SK-N-SH (cell line): ENCODE results near the gene RBP3. TPM values are rescaled to one million over a fixed set of nuclear protein-coding genes. Genes with fewer than 3 reads are reported as not detected.

Experiments used
- CTCF ChIA-PET: fragments of 300-600, 350-600 bp; formaldehyde crosslinking; extraction: SDS; loops from one replicate; lab custom pipeline; 2021; lab: Yijun Ruan, JAX
- POLR2A ChIA-PET: fragments of 350-600 bp; sonication (Branson Sonifier 250); formaldehyde crosslinking; extraction: SDS; loops from one replicate; lab custom pipeline; 2020; ENCODE audit warnings: antibody characterized with exemption, inconsistent platforms; lab: Yijun Ruan, JAX
- DNase-seq: peaks from one replicate; pipeline ENCODE4 v3.0.0; 2012
- H2AFZ ChIP-seq: fragments of 200-600 bp; sonication (generic); 2 replicates; pipeline ENCODE4 v1.8.1; 2016; ENCODE audit warnings: antibody characterized with exemption, mild to moderate bottlenecking, low read depth
- H3F3A ChIP-seq: fragments of 200-600 bp; sonication (generic); replicated peaks from 2 replicates; pipeline ENCODE3; 2016; ENCODE audit warnings: antibody characterized with exemption, mild to moderate bottlenecking; ENCODE audit not compliant: insufficient read depth
- H3K27ac ChIP-seq, 2 experiments: fragments of 200-500 bp in 1 of 2; fragments of 200-600 bp in 1 of 2; sonication (Bioruptor generic) in 1 of 2; sonication (generic), shearing (Covaris generic) in 1 of 2; 2 replicates each; pipeline versions ENCODE4 v1.5.1 to v1.6.1; 2014 to 2016; ENCODE audit warnings: low read depth in 2 of 2, inconsistent platforms in 1 of 2, low read length in 1 of 2, mild to moderate bottlenecking in 1 of 2, mixed read lengths in 1 of 2
- H3K27me3 ChIP-seq: fragments of 200-600 bp; sonication (generic), shearing (Covaris generic); 2 replicates; pipeline ENCODE4 v1.6.1; 2016; ENCODE audit warnings: mixed run types; ENCODE audit not compliant: insufficient read depth
- H3K36me3 ChIP-seq, 2 experiments: fragments of 200-500 bp in 1 of 2; fragments of 200-600 bp in 1 of 2; sonication (Bioruptor generic) in 1 of 2; sonication (generic) in 1 of 2; replicated peaks in 1 of 2; 2 replicates each; pipeline versions ENCODE3 to v1.5.1; 2014 to 2016; ENCODE audit warnings: low read length in 1 of 2, mild to moderate bottlenecking in 1 of 2; ENCODE audit not compliant: insufficient read depth in 2 of 2, control insufficient read depth in 1 of 2
- H3K4me1 ChIP-seq, 2 experiments: fragments of 200-500 bp in 1 of 2; fragments of 200-600 bp in 1 of 2; sonication (Bioruptor generic) in 1 of 2; sonication (generic), shearing (Covaris generic) in 1 of 2; 2 replicates each; pipeline versions ENCODE4 v1.5.1 to v1.6.1; 2014 to 2016; ENCODE audit warnings: low read depth in 1 of 2, low read length in 1 of 2, mixed run types in 1 of 2; ENCODE audit not compliant: insufficient read depth in 2 of 2, control insufficient read depth in 1 of 2
- H3K4me2 ChIP-seq: fragments of 200-600 bp; sonication (generic), shearing (Covaris generic); 2 replicates; pipeline ENCODE4 v1.6.1; 2017; ENCODE audit warnings: mixed run types
- H3K4me3 ChIP-seq, 2 experiments: fragments of 200-500 bp in 1 of 2; fragments of 200-600 bp in 1 of 2; sonication (Bioruptor generic) in 1 of 2; sonication (generic), shearing (Covaris generic) in 1 of 2; 2 replicates each; pipeline versions ENCODE4 v1.5.1 to v1.8.1; 2014 to 2016; ENCODE audit warnings: low read depth in 2 of 2, inconsistent platforms in 1 of 2, low read length in 1 of 2, mild to moderate bottlenecking in 1 of 2, mixed read lengths in 1 of 2, moderate library complexity in 1 of 2
- H3K79me2 ChIP-seq: fragments of 200-600 bp; sonication (generic); 2 replicates; pipeline ENCODE4 v1.8.1; 2017; ENCODE audit warnings: mild to moderate bottlenecking; ENCODE audit not compliant: insufficient read depth
- H3K9ac ChIP-seq: fragments of 200-600 bp; sonication (generic); 2 replicates; pipeline ENCODE4 v1.6.1; 2017; ENCODE audit warnings: mixed run types
- H3K9me2 ChIP-seq: fragments of 200-600 bp; sonication (generic); 2 replicates; pipeline ENCODE4 v1.6.1; 2017; ENCODE audit warnings: mixed run types
- H3K9me3 ChIP-seq: fragments of 200-600 bp; sonication (generic); 2 replicates; pipeline ENCODE4 v1.6.1; 2017; ENCODE audit warnings: mixed run types, mild to moderate bottlenecking, moderate library complexity
- H4K20me1 ChIP-seq: fragments of 200-600 bp; sonication (generic); 2 replicates; pipeline ENCODE4 v1.6.1; 2017; ENCODE audit warnings: mild to moderate bottlenecking, mixed run types; ENCODE audit not compliant: insufficient read depth
- ELF1 ChIP-seq: IDR thresholded peaks from 2 replicates; pipeline ENCODE4 v1.4.0; 2012
- EZH2phosphoT487 ChIP-seq: fragments of 200-600 bp; sonication (generic); IDR thresholded peaks from 2 replicates; pipeline ENCODE4 v1.6.1; 2017; ENCODE audit warnings: low read depth, mixed run types, mild to moderate bottlenecking, antibody characterized with exemption, moderate library complexity, borderline replicate concordance
- FOSL2 ChIP-seq: IDR thresholded peaks from 2 replicates; pipeline ENCODE4 v1.4.0; 2012; ENCODE audit warnings: low read depth, mild to moderate bottlenecking, moderate library complexity, borderline replicate concordance
- FOXJ3 ChIP-seq: sonication (generic); formaldehyde crosslinking; IDR thresholded peaks from 2 replicates; pipeline ENCODE4 v1.5.1; 2020; ENCODE audit warnings: mild to moderate bottlenecking, missing genetic modification reagents
- FOXM1 ChIP-seq: IDR thresholded peaks from 2 replicates; pipeline ENCODE4 v1.4.0; 2012; ENCODE audit warnings: low read depth, mild to moderate bottlenecking
- GABPA ChIP-seq: IDR thresholded peaks from 2 replicates; pipeline ENCODE4 v1.4.0; 2012; ENCODE audit warnings: low read depth, mild to moderate bottlenecking
- JUND ChIP-seq: IDR thresholded peaks from 2 replicates; pipeline ENCODE4 v1.4.0; 2012
- MEF2A ChIP-seq: IDR thresholded peaks from 2 replicates; pipeline ENCODE4 v1.4.0; 2012; ENCODE audit warnings: low read depth, borderline replicate concordance
- MXI1 ChIP-seq: IDR thresholded peaks from 2 replicates; pipeline ENCODE4 v1.6.1; 2012; ENCODE audit warnings: mild to moderate bottlenecking, low read depth, low read length, improper control_type of control experiment
- NFIC ChIP-seq: IDR thresholded peaks from 2 replicates; pipeline ENCODE4 v1.4.0; 2012; ENCODE audit warnings: borderline replicate concordance
- NRF1 ChIP-seq: IDR thresholded peaks from 2 replicates; pipeline ENCODE4 v1.6.1; 2012; ENCODE audit warnings: low read depth, mild to moderate bottlenecking, low read length
- POLR2AphosphoS5 ChIP-seq: IDR thresholded peaks from 2 replicates; pipeline ENCODE4 v1.6.1; 2012; ENCODE audit warnings: low read depth, low read length
- RFX5 ChIP-seq: IDR thresholded peaks from 2 replicates; pipeline ENCODE4 v1.6.1; 2012; ENCODE audit warnings: mild to moderate bottlenecking, improper control_type of control experiment, low read length
- TAF1 ChIP-seq: IDR thresholded peaks from 2 replicates; pipeline ENCODE4 v1.6.1; 2012; ENCODE audit warnings: low read depth, mild to moderate bottlenecking, low read length, moderate library complexity, borderline replicate concordance
- TEAD4 ChIP-seq: IDR thresholded peaks from 2 replicates; pipeline ENCODE4 v1.4.0; 2012; ENCODE audit warnings: mild to moderate bottlenecking, borderline replicate concordance; ENCODE audit not compliant: insufficient read depth
- YY1 ChIP-seq: IDR thresholded peaks from 2 replicates; pipeline ENCODE4 v1.4.0; 2012; ENCODE audit warnings: low read depth, mild to moderate bottlenecking
- WGBS: methylation state at CpG from one replicate; pipeline ENCODE4 v1.1.6; 2017; ENCODE audit warnings: low lambda C conversion rate; 5-methylcytosine and 5-hydroxymethylcytosine counted together
- polyA plus RNA-seq, 3 experiments: library from polyadenylated mRNA; depleted of rRNA; stranded (reverse); fragments of >200 nt; gene quantifications; 2 replicates each; pipeline ENCODE4 v1.2.3, GENCODE V29; 2012
- TF ChIP-seq, protein P1 (sequence below): fragments of 150-350 bp; IDR thresholded peaks from 2 replicates; pipeline ENCODE4 v1.6.1; 2017; ENCODE audit warnings: antibody characterized with exemption, low read length, low read depth, borderline replicate concordance
- TF ChIP-seq, protein P2 (sequence below): IDR thresholded peaks from 2 replicates; pipeline ENCODE4 v1.4.0; 2012; ENCODE audit warnings: low read depth
- TF ChIP-seq, protein P3 (sequence below): IDR thresholded peaks from 2 replicates; pipeline ENCODE4 v1.6.1; 2012; ENCODE audit warnings: mild to moderate bottlenecking, low read depth, low read length, moderate library complexity
- TF ChIP-seq, protein P4 (sequence below): fragments of 150-350 bp; IDR thresholded peaks from 2 replicates; pipeline ENCODE4 v1.6.1; 2016; ENCODE audit warnings: mild to moderate bottlenecking, low read depth, low read length
- TF ChIP-seq, protein P5 (sequence below): IDR thresholded peaks from 2 replicates; pipeline ENCODE4; 2012

Gene RBP3
- polyA plus RNA-seq, 1 of the 3 experiments (the other 2 are of a cell fraction) = not detected

DNA sequence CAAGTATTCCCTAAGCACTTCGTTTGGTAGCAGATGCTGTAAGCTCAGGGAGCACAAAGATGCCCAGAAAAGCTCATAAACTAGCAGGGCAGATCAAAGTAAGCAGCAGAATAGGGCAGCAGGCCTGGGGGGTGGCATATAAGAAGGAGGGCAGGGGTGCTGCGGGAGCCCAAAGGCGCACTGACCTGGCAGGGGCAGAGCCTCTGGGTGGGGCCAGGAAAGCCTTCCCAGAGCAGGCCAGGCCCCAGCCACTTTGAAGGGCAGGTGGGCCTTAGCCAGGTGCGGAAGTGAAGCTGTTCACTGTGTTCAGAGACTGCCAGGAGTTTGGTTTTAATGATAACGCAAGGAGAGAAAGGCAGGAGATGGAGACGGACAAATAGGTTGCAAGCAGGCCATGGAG, 44.3 kb upstream of the RBP3 start:
- Histone ChIP-seq H3K4me2 (no peak overlapping the region), H3K36me3 (no peaks in the 10 kb centered on the region), H3K27me3 (peaks cover 28% of the 10 kb centered on the region), H3K4me3 (peak overlapping the region in 1 of 2 experiments; percentile 49; a peak in 1 of 4 replicates), H3K9me3 (no peaks in the 10 kb centered on the region), H3K27ac (no peak overlapping the region; a peak in 1 of 4 replicates), H3K79me2 (no peaks in the 10 kb centered on the region), H3K9ac (no peak overlapping the region), H2AFZ (no peak overlapping the region), H4K20me1 (no peaks in the 10 kb centered on the region), H3F3A (no peaks in the 10 kb centered on the region), H3K9me2 (no peaks in the 10 kb centered on the region), H3K4me1 (peaks cover 0 to 70% of the 10 kb centered on the region in 2 experiments; a peak in 1 of 4 replicates)
- CTCF ChIA-PET = interaction anchor here (1.5 to 5.2 kb wide), 3 partner anchors 8 to 310 kb away, joined by 6 to 50 read pairs (median 28); no protein-coding TSS in a partner anchor
- WGBS = 42% methylated on average over 5 of the region's 6 CpGs
- no peak for DNase-seq
- POLR2A ChIA-PET = interaction anchor here (0.8 to 1.9 kb wide), 2 partner anchors 256 to 269 kb away, joined by 3 to 8 read pairs; no protein-coding TSS in a partner anchor
- TF ChIP-seq NFIC = no peak
- no peak for TF ChIP-seq RFX5
- no peak for TF ChIP-seq FOXM1
- TF ChIP-seq ELF1 = no peak
- TF ChIP-seq FOXJ3 (CRISPR knock-in tag) = no peak
- TF ChIP-seq, protein P1, sequence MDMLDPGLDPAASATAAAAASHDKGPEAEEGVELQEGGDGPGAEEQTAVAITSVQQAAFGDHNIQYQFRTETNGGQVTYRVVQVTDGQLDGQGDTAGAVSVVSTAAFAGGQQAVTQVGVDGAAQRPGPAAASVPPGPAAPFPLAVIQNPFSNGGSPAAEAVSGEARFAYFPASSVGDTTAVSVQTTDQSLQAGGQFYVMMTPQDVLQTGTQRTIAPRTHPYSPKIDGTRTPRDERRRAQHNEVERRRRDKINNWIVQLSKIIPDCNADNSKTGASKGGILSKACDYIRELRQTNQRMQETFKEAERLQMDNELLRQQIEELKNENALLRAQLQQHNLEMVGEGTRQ = no peak
- TF ChIP-seq FOSL2 = no peak
- no peak for TF ChIP-seq EZH2phosphoT487
- TF ChIP-seq, protein P2, sequence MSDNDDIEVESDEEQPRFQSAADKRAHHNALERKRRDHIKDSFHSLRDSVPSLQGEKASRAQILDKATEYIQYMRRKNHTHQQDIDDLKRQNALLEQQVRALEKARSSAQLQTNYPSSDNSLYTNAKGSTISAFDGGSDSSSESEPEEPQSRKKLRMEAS = no peak
- no peak for TF ChIP-seq NRF1
- TF ChIP-seq, protein P3, sequence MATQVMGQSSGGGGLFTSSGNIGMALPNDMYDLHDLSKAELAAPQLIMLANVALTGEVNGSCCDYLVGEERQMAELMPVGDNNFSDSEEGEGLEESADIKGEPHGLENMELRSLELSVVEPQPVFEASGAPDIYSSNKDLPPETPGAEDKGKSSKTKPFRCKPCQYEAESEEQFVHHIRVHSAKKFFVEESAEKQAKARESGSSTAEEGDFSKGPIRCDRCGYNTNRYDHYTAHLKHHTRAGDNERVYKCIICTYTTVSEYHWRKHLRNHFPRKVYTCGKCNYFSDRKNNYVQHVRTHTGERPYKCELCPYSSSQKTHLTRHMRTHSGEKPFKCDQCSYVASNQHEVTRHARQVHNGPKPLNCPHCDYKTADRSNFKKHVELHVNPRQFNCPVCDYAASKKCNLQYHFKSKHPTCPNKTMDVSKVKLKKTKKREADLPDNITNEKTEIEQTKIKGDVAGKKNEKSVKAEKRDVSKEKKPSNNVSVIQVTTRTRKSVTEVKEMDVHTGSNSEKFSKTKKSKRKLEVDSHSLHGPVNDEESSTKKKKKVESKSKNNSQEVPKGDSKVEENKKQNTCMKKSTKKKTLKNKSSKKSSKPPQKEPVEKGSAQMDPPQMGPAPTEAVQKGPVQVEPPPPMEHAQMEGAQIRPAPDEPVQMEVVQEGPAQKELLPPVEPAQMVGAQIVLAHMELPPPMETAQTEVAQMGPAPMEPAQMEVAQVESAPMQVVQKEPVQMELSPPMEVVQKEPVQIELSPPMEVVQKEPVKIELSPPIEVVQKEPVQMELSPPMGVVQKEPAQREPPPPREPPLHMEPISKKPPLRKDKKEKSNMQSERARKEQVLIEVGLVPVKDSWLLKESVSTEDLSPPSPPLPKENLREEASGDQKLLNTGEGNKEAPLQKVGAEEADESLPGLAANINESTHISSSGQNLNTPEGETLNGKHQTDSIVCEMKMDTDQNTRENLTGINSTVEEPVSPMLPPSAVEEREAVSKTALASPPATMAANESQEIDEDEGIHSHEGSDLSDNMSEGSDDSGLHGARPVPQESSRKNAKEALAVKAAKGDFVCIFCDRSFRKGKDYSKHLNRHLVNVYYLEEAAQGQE = no peak
- no peak for TF ChIP-seq TAF1

DNA sequence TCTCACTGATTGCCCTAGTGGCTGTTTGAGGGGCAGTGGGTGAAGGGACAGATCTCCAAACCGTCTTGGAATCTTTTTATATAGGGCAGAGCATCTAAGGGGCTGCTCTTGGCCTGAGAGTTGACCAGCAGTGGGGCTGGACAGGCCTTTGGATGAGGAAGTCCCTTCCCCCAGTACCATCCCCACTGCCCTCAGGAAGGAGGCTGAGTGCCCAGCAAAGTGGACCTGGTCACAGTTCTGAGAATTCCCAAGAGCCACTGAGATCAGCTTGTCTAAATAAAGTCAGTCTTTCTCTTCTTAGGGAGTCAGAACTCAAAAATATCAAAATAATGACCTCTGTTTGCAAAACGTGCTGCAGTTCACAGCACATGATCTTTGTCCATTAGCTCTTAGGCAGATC, 42.6 kb upstream of the RBP3 start:
- no peak overlapping the region for H3K4me2 ChIP-seq
- H3K36me3 ChIP-seq = no peaks in the 10 kb centered on the region
- H3K27ac ChIP-seq = no peak overlapping the region; a peak in 1 of 4 replicates
- H3K9ac ChIP-seq = no peak overlapping the region
- H2AFZ ChIP-seq = no peak overlapping the region
- H4K20me1 ChIP-seq = no peaks in the 10 kb centered on the region
- H3K79me2 ChIP-seq = no peaks in the 10 kb centered on the region
- H3K27me3 ChIP-seq = peaks cover 14% of the 10 kb centered on the region; the same call in 1 of the 2 replicates
- 6% methylated on average over 2 of the region's 2 CpGs for WGBS
- no peaks in the 10 kb centered on the region for H3F3A ChIP-seq
- peaks cover 0 to 79% of the 10 kb centered on the region in 2 experiments; a peak in 1 of 4 replicates for H3K4me1 ChIP-seq
- no peaks in the 10 kb centered on the region for H3K9me3 ChIP-seq
- H3K9me2 ChIP-seq = no peaks in the 10 kb centered on the region
- ChIA-PET POLR2A (interaction anchor here (0.7 kb wide), 1 partner anchor 18 kb away, joined by 3 read pairs; no protein-coding TSS in a partner anchor), CTCF (interaction anchor here (0.7 to 12.0 kb wide), 3 partner anchors 45 to 273 kb away, joined by 3 to 337 read pairs (median 3); no protein-coding TSS in a partner anchor)
- H3K4me3 ChIP-seq = no peak overlapping the region
- DNase-seq = no peak
- TF ChIP-seq, protein P4, sequence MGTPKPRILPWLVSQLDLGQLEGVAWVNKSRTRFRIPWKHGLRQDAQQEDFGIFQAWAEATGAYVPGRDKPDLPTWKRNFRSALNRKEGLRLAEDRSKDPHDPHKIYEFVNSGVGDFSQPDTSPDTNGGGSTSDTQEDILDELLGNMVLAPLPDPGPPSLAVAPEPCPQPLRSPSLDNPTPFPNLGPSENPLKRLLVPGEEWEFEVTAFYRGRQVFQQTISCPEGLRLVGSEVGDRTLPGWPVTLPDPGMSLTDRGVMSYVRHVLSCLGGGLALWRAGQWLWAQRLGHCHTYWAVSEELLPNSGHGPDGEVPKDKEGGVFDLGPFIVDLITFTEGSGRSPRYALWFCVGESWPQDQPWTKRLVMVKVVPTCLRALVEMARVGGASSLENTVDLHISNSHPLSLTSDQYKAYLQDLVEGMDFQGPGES = no peak
- TF ChIP-seq GABPA (no peak), JUND (no peak), MXI1 (no peak), ELF1 (no peak), FOSL2 (no peak), NFIC (no peak), POLR2AphosphoS5 (no peak), TAF1 (no peak), TEAD4 (no peak), MEF2A (no peak), YY1 (no peak)
- TF ChIP-seq, protein P2 = no peak
- TF ChIP-seq, protein P5, sequence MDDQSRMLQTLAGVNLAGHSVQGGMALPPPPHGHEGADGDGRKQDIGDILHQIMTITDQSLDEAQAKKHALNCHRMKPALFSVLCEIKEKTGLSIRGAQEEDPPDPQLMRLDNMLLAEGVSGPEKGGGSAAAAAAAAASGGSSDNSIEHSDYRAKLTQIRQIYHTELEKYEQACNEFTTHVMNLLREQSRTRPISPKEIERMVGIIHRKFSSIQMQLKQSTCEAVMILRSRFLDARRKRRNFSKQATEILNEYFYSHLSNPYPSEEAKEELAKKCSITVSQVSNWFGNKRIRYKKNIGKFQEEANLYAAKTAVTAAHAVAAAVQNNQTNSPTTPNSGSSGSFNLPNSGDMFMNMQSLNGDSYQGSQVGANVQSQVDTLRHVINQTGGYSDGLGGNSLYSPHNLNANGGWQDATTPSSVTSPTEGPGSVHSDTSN = no peak
